Epithelial cell of umbilical artery (primary cell): ENCODE results near the gene ATP5IF1. TPM values are rescaled to one million over a fixed set of nuclear protein-coding genes. Genes with fewer than 3 reads are reported as not detected.

Experiments
- total RNA-seq: library from RNA; depleted of rRNA; stranded (reverse); fragments of >200 nt; gene quantifications from 2 replicates; pipeline ENCODE4 v1.2.3, GENCODE V29; 2014

The ATP5IF1 gene
- total RNA-seq = 109 and 220 TPM in 2 replicates

DNA sequence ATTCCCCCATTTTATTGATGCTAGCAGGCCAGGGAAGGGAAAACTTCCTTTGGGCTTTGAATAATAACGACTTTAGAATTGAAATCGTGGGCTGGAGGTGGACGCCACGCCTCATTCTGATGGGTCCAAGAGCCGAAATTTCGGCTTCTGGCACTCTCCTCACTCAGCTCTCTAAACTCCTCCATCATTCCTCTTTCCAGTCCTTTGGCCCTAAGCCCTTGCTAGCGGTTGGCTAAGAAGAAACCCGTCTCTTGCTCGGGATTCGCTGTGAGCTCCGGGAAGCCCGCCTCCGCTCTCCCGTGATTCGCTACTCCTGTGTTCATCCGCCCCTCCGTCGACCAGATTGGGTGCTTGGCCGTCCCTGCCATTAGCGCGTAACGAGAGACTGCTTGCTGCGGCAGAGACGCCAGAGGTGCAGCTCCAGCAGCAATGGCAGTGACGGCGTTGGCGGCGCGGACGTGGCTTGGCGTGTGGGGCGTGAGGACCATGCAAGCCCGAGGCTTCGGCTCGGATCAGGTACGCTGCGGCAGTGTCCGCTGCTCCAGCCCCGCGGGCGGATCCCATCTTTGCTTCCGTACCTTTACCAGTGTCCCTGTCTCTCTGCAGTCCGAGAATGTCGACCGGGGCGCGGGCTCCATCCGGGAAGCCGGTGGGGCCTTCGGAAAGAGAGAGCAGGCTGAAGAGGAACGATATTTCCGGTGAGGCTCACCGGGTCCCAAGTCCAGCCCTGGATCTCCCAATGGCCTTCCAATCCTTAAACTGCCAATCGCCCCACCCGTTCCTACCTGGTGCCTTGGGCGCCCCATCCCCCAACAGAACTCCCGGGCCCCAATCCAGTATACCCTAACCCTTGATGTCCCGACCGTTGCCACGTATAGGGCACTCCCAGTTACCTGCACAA, at the start of gene ATP5IF1:
ATP5IF1 (plus strand) TSS at position 370 of the 901 bp plus-strand sequence; CDS start at position 430, 60 bp downstream.

GRCh38 chr1:28232558-28233263, 3.2 kb upstream of the ATP5IF1 start, which contains the start of gene DNAJC8:
Gene DNAJC8 (minus strand): TSS chr1:28233029. CDS start chr1:28232998, 31 bp downstream.

DNA sequence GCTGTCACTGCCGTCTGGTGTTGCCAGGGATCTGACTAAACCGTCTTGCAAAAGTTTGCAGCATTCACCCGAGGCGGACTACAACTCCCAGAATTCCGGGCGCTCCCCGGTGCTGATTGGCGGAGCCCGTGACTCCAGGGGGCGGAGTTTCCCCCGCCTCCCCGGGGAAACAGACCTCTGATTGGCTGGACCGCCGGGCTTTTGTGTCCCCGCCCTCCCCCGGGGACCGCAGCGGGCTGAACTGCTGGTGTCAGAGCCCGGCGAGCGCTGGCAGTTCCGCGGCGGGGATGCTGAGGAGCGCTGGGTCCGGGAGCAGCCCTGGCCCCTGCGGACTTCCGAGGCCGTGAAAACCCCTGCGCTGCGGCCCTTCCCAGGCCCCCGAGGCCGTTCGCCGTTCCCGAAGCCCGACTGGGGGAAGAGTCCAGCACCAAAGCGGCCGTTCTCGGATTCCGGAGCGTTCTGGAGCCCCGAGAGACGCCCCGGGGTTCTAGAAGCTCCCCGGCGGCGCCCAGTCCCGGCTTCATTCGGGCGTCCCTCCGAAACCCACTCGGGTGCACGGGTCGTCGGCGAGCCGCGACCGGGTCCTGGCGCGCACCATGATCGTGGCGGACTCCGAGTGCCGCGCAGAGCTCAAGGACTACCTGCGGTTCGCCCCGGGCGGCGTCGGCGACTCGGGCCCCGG, 23.5 kb downstream of the ATP5IF1 start, which contains the start of gene SESN2:
SESN2 (plus strand) TSS at position 267 of the 682 bp plus-strand sequence; CDS start at position 597, 330 bp downstream.

Other genes with a start within 250 kb of the ATP5IF1 start
- 11.4 and 14.0 TPM in 2 replicates for gene EYA3, start 147.5 kb upstream of the ATP5IF1 start, total RNA-seq
- gene PTAFR, start 59.4 kb upstream of the ATP5IF1 start, total RNA-seq = under 0.01 TPM in 2 replicates
- 66.3 and 108 TPM in 2 replicates for gene DNAJC8, start 3.1 kb upstream of the ATP5IF1 start, total RNA-seq
- gene SESN2, start 23.4 kb downstream of the ATP5IF1 start, total RNA-seq = 8.4 and 9.1 TPM in 2 replicates
- 25.2 and 27.6 TPM in 2 replicates for gene MED18, start 92.9 kb downstream of the ATP5IF1 start, total RNA-seq
- 10.9 and 11.7 TPM in 2 replicates for gene PHACTR4, start 133.6 kb downstream of the ATP5IF1 start, total RNA-seq